Pons (tissue), 1 donor: ENCODE data around the gene JMJD1C.
A peak's percentile ranks its signal among the peaks of the same experiment; 100 is the strongest.

ENCODE experiments used
- DNase-seq: peaks from one replicate; pipeline ENCODE4 v3.0.0-alpha.2; 2016; ENCODE audit warnings: low spot score

The JMJD1C gene

GRCh38 chr10:63481815-63482421 lies 16.1 kb upstream of the JMJD1C start:
- no peak for DNase-seq

GRCh38 chr10:63480237-63480636 lies 14.5 kb upstream of the JMJD1C start:
- DNase-seq = no peak

GRCh38 chr10:63478564-63478963 lies 12.8 kb upstream of the JMJD1C start:
- DNase-seq = no peak

GRCh38 chr10:63477927-63478326 lies 12.2 kb upstream of the JMJD1C start:
- no peak for DNase-seq

GRCh38 chr10:63474488-63474887 lies 8.7 kb upstream of the JMJD1C start:
- no peak for DNase-seq

- DNase-seq = no peak
These were observed 5.2 kb upstream of the JMJD1C start for GRCh38 chr10:63470928-63471327.

- no peak for DNase-seq
These were observed 3.2 kb upstream of the JMJD1C start for GRCh38 chr10:63468947-63469346.

GRCh38 chr10:63467841-63468240 lies 2.1 kb upstream of the JMJD1C start:
- no peak for DNase-seq

- peak; percentile 69 for DNase-seq
These were observed 563 bp upstream of the JMJD1C start for GRCh38 chr10:63466144-63466935.

GRCh38 chr10:63464402-63465292 lies 1.1 kb downstream of the JMJD1C start:
- no peak for DNase-seq

- no peak for DNase-seq
These were observed 3.3 kb downstream of the JMJD1C start for GRCh38 chr10:63462442-63462841.

- DNase-seq = no peak
These were observed 7.6 kb downstream of the JMJD1C start for GRCh38 chr10:63458177-63458576.

- no peak for DNase-seq
These were observed 8.2 kb downstream of the JMJD1C start for GRCh38 chr10:63457594-63457993.

GRCh38 chr10:63456437-63457210 lies 9.2 kb downstream of the JMJD1C start:
- DNase-seq = no peak

- DNase-seq = no peak
These were observed 10.3 kb downstream of the JMJD1C start for GRCh38 chr10:63455507-63455906.

- DNase-seq = no peak
These were observed 11.1 kb downstream of the JMJD1C start for GRCh38 chr10:63454631-63455030.

GRCh38 chr10:63452524-63452923 lies 13.3 kb downstream of the JMJD1C start:
- DNase-seq = no peak

- DNase-seq = no peak
These were observed 18.9 kb downstream of the JMJD1C start for GRCh38 chr10:63446716-63447440.

- no peak for DNase-seq
These were observed 24.4 kb downstream of the JMJD1C start for GRCh38 chr10:63441404-63441803.

GRCh38 chr10:63439607-63440006 lies 26.2 kb downstream of the JMJD1C start:
- no peak for DNase-seq
